Measurements from ENCODE around the gene EEF2K.

EEF2K gene

DNA sequence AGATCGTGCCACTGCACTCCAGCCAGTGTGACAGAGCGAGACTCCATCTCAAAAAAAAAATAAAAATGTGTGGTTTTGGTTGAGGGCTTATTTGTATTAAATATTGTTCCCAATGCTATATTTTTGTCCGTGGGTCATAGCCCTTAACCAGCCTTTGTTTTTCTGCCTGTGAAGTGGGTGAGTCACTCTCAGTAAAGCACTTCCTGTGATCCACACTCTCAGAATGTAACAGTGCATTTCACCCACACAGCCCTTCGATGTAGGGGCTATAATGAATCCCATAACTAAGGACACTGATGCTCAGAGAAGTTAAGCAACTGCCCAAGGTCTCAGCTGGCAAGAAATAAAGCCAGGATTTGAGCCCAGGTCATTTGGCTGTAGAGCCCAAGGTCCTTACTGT is 56.4 kb downstream of the EEF2K start:
- no CpG with 5 or more reads among the region's 4 CpGs for WGBS, 2 donors (ENCODE audit: extremely low coverage in 2 of 2, insufficient read length in 2 of 2, insufficient replicate concordance in 1 of 2)
- no peak overlapping the region for H3K4me2 ChIP-seq (ENCODE audit: insufficient read depth, low read length, poor library complexity, severe bottlenecking)

DNA sequence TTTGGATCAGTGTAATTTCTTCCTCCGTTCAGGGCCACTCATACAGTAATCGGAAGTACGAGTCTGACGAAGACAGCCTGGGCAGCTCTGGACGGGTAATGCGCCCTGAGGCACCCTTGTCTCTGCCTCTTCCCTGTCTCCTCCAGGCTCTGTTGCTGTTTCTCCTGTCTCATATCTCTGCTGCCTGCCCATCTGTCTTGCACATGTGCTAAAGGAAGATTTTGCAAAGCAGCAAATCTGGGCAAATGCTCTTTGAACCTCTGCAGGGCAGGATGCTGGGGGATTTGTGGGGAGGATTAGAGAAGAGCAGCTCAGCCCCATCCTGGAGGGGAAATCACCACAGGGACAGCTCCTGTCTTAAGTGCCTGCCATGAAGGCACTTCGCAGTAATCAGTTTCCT is 58.7 kb downstream of the EEF2K start:
- H4K91ac ChIP-seq (ENCODE audit: low read depth, low read length, poor library complexity), result no peak overlapping the region
- H2BK12ac ChIP-seq (ENCODE audit: low read length), result no peak overlapping the region
- H2BK15ac ChIP-seq (ENCODE audit: low read length), result no peak overlapping the region
- peaks cover 7% of the 10 kb centered on the region in 2 donors for H3K9me3 ChIP-seq (replicated peaks in 1 of 2; ENCODE audit: control insufficient read depth in 2 of 2, insufficient read depth in 1 of 2, low read depth in 1 of 2, low read length in 2 of 2)
- WGBS, 2 donors (ENCODE audit: extremely low coverage in 2 of 2, insufficient read length in 2 of 2, insufficient replicate concordance in 1 of 2), result no CpG with 5 or more reads among the region's 7 CpGs
- no peak overlapping the region for H3K4me2 ChIP-seq (ENCODE audit: insufficient read depth, low read length, poor library complexity, severe bottlenecking)
- no peak overlapping the region for H3K9ac ChIP-seq (ENCODE audit: low read depth, low read length, poor library complexity)
- H3K23ac ChIP-seq (ENCODE audit: low read depth, low read length, poor library complexity), result no peak overlapping the region
- H3K18ac ChIP-seq (ENCODE audit: low read length), result no peak overlapping the region
- H3K27me3 ChIP-seq (ENCODE audit: control insufficient read depth in 3 of 3, insufficient read depth in 3 of 3, low read depth in 1 of 3, low read length in 3 of 3), result no peaks in the 10 kb centered on the region
- no peak overlapping the region for H4K8ac ChIP-seq (ENCODE audit: low read depth, low read length)
- no peak overlapping the region for H2BK120ac ChIP-seq (ENCODE audit: low read depth, low read length)
- H3K14ac ChIP-seq (ENCODE audit: low read length), result no peak overlapping the region
- no peaks in the 10 kb centered on the region for H3K4me1 ChIP-seq (ENCODE audit: control insufficient read depth in 2 of 2, insufficient read depth in 1 of 2, low read depth in 1 of 2, low read length in 2 of 2)
- no peak for DNase-seq (ENCODE audit: low spot score)
- no peak overlapping the region for H2AFZ ChIP-seq (ENCODE audit: low read length)
- no peak overlapping the region for H3K4me3 ChIP-seq (ENCODE audit: low read length in 2 of 2)
- peaks cover 9 to 30% of the 10 kb centered on the region in 2 donors for H3K36me3 ChIP-seq (replicated peaks in 1 of 2; ENCODE audit: control insufficient read depth in 2 of 2, insufficient read depth in 2 of 2, low read length in 2 of 2)
- no peak overlapping the region for H3K27ac ChIP-seq (replicated peaks; ENCODE audit: low read length)
- H3K79me1 ChIP-seq (ENCODE audit: low read depth, low read length), result no peaks in the 10 kb centered on the region
- no peak overlapping the region for H3K4ac ChIP-seq (ENCODE audit: low read length)
- H2BK5ac ChIP-seq (ENCODE audit: low read length), result no peak overlapping the region
- H2AK5ac ChIP-seq (ENCODE audit: low read depth, low read length), result no peak overlapping the region

More for the DNA sequence above, 56.4 kb downstream of the EEF2K start:
- Histone ChIP-seq H2BK5ac (ENCODE audit: low read length) (no peak overlapping the region), H3K27me3 (ENCODE audit: control insufficient read depth in 3 of 3, insufficient read depth in 3 of 3, low read depth in 1 of 3, low read length in 3 of 3) (no peaks in the 10 kb centered on the region), H3K23ac (ENCODE audit: low read depth, low read length, poor library complexity) (no peak overlapping the region), H3K9ac (ENCODE audit: low read depth, low read length, poor library complexity) (no peak overlapping the region), H3K36me3 (replicated peaks in 1 of 2; ENCODE audit: control insufficient read depth in 2 of 2, insufficient read depth in 2 of 2, low read length in 2 of 2) (peaks cover 17 to 44% of the 10 kb centered on the region in 2 donors), H3K4me3 (ENCODE audit: low read length in 2 of 2) (no peak overlapping the region), H3K9me3 (replicated peaks in 1 of 2; ENCODE audit: control insufficient read depth in 2 of 2, insufficient read depth in 1 of 2, low read depth in 1 of 2, low read length in 2 of 2) (peaks cover 11 to 15% of the 10 kb centered on the region in 2 donors), H3K27ac (replicated peaks; ENCODE audit: low read length) (no peak overlapping the region), H3K18ac (ENCODE audit: low read length) (no peak overlapping the region), H3K14ac (ENCODE audit: low read length) (no peak overlapping the region), H4K8ac (ENCODE audit: low read depth, low read length) (no peak overlapping the region), H2AK5ac (ENCODE audit: low read depth, low read length) (no peak overlapping the region), H2AFZ (ENCODE audit: low read length) (no peak overlapping the region), H3K4ac (ENCODE audit: low read length) (no peak overlapping the region), H2BK15ac (ENCODE audit: low read length) (no peak overlapping the region), H2BK12ac (ENCODE audit: low read length) (no peak overlapping the region), H3K4me1 (ENCODE audit: control insufficient read depth in 2 of 2, insufficient read depth in 1 of 2, low read depth in 1 of 2, low read length in 2 of 2) (no peaks in the 10 kb centered on the region), H3K79me1 (ENCODE audit: low read depth, low read length) (no peaks in the 10 kb centered on the region), H2BK120ac (ENCODE audit: low read depth, low read length) (no peak overlapping the region), H4K91ac (ENCODE audit: low read depth, low read length, poor library complexity) (no peak overlapping the region)
- DNase-seq (ENCODE audit: low spot score), result no peak

DNA sequence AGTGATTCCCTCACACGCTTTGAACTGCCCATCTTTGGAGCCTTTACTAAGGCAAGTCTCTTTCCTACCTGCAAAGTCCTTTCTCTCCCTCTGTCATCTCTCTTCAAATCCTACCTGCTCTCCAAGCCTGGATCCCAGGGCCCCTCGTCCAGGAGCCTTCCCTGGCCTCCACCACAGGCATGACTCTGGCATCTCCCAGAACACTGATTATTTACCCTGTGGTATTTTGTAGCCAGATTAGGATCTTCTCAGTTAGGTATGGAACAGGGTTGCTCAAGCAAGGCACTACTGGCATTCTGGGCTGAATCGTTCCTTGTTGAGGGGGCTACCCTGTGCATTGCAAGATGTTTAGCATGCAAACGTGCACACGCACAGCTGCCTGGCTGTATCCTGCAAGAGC is 59.3 kb downstream of the EEF2K start:
- Histone ChIP-seq H2AK5ac (ENCODE audit: low read depth, low read length) (no peak overlapping the region), H3K18ac (ENCODE audit: low read length) (no peak overlapping the region), H3K27me3 (ENCODE audit: control insufficient read depth in 3 of 3, insufficient read depth in 3 of 3, low read depth in 1 of 3, low read length in 3 of 3) (no peaks in the 10 kb centered on the region), H2BK5ac (ENCODE audit: low read length) (no peak overlapping the region), H3K4me2 (ENCODE audit: insufficient read depth, low read length, poor library complexity, severe bottlenecking) (no peak overlapping the region), H4K8ac (ENCODE audit: low read depth, low read length) (no peak overlapping the region), H3K14ac (ENCODE audit: low read length) (no peak overlapping the region), H3K27ac (replicated peaks; ENCODE audit: low read length) (no peak overlapping the region), H3K23ac (ENCODE audit: low read depth, low read length, poor library complexity) (no peak overlapping the region), H2BK12ac (ENCODE audit: low read length) (no peak overlapping the region), H2BK120ac (ENCODE audit: low read depth, low read length) (no peak overlapping the region), H3K4me1 (ENCODE audit: control insufficient read depth in 2 of 2, insufficient read depth in 1 of 2, low read depth in 1 of 2, low read length in 2 of 2) (no peaks in the 10 kb centered on the region), H3K9ac (ENCODE audit: low read depth, low read length, poor library complexity) (no peak overlapping the region), H4K91ac (ENCODE audit: low read depth, low read length, poor library complexity) (no peak overlapping the region), H3K36me3 (replicated peaks in 1 of 2; ENCODE audit: control insufficient read depth in 2 of 2, insufficient read depth in 2 of 2, low read length in 2 of 2) (peaks cover 7 to 25% of the 10 kb centered on the region in 2 donors), H2BK15ac (ENCODE audit: low read length) (no peak overlapping the region), H3K4ac (ENCODE audit: low read length) (no peak overlapping the region), H3K4me3 (ENCODE audit: low read length in 2 of 2) (no peak overlapping the region), H2AFZ (ENCODE audit: low read length) (no peak overlapping the region), H3K9me3 (replicated peaks in 1 of 2; ENCODE audit: control insufficient read depth in 2 of 2, insufficient read depth in 1 of 2, low read depth in 1 of 2, low read length in 2 of 2) (peaks cover 3 to 6% of the 10 kb centered on the region in 2 donors), H3K79me1 (ENCODE audit: low read depth, low read length) (no peaks in the 10 kb centered on the region)
- no peak for DNase-seq (ENCODE audit: low spot score)
- no CpG with 5 or more reads among the region's 5 CpGs for WGBS, 2 donors (ENCODE audit: extremely low coverage in 2 of 2, insufficient read length in 2 of 2, insufficient replicate concordance in 1 of 2)

DNA sequence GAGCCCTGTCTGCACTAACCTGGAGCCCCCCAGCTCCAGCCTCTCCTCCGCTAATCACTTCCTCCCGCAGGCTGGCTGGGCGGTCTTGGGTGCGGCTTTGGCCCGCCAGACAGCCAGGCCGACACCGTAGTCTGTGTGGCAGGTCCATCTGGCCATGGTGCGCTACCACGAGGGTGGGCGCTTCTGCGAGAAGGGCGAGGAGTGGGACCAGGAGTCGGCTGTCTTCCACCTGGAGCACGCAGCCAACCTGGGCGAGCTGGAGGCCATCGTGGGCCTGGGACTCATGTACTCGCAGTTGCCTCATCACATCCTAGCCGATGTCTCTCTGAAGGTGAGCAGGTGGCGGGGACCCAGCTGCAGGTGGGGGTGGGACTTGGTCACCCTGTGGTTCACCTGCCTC is 60.5 kb downstream of the EEF2K start:
- Histone ChIP-seq H2AK5ac (ENCODE audit: low read depth, low read length) (no peak overlapping the region), H2BK15ac (ENCODE audit: low read length) (no peak overlapping the region), H2BK12ac (ENCODE audit: low read length) (no peak overlapping the region), H3K14ac (ENCODE audit: low read length) (no peak overlapping the region), H4K8ac (ENCODE audit: low read depth, low read length) (no peak overlapping the region), H3K9me3 (replicated peaks in 1 of 2; ENCODE audit: control insufficient read depth in 2 of 2, insufficient read depth in 1 of 2, low read depth in 1 of 2, low read length in 2 of 2) (peaks cover 0 to 2% of the 10 kb centered on the region in 2 donors), H3K23ac (ENCODE audit: low read depth, low read length, poor library complexity) (peak overlapping the region; percentile 75), H3K36me3 (replicated peaks in 1 of 2; ENCODE audit: control insufficient read depth in 2 of 2, insufficient read depth in 2 of 2, low read length in 2 of 2) (peaks cover 3 to 19% of the 10 kb centered on the region in 2 donors), H3K4ac (ENCODE audit: low read length) (no peak overlapping the region), H2BK5ac (ENCODE audit: low read length) (no peak overlapping the region), H3K27me3 (ENCODE audit: control insufficient read depth in 3 of 3, insufficient read depth in 3 of 3, low read depth in 1 of 3, low read length in 3 of 3) (no peaks in the 10 kb centered on the region), H3K4me3 (ENCODE audit: low read length in 2 of 2) (no peak overlapping the region), H3K4me1 (ENCODE audit: control insufficient read depth in 2 of 2, insufficient read depth in 1 of 2, low read depth in 1 of 2, low read length in 2 of 2) (no peaks in the 10 kb centered on the region), H3K27ac (replicated peaks; ENCODE audit: low read length) (no peak overlapping the region), H3K79me1 (ENCODE audit: low read depth, low read length) (no peaks in the 10 kb centered on the region), H3K9ac (ENCODE audit: low read depth, low read length, poor library complexity) (no peak overlapping the region), H4K91ac (ENCODE audit: low read depth, low read length, poor library complexity) (no peak overlapping the region), H2AFZ (ENCODE audit: low read length) (no peak overlapping the region), H3K4me2 (ENCODE audit: insufficient read depth, low read length, poor library complexity, severe bottlenecking) (no peak overlapping the region), H3K18ac (ENCODE audit: low read length) (no peak overlapping the region), H2BK120ac (ENCODE audit: low read depth, low read length) (no peak overlapping the region)
- no CpG with 5 or more reads among the region's 19 CpGs for WGBS, 2 donors (ENCODE audit: extremely low coverage in 2 of 2, insufficient read length in 2 of 2, insufficient replicate concordance in 1 of 2)
- no peak for DNase-seq (ENCODE audit: low spot score)
